Stimulated activated CD8-positive, alpha-beta memory T cell treated with anti-CD3 and anti-CD28 coated beads, Interleukin-12 subunit alpha, Interleukin-12 subunit beta, amount 100 ng/mL, for 24 hours (primary cell): Measurements from ENCODE around the gene ARHGEF40.
"Not testable (repeated sequence)": the region's sequence is repeated elsewhere in the genome, so short reads cannot be mapped to it uniquely, and the experiment has no call there.

Experiments
- DNase-seq: peaks from one replicate; pipeline ENCODE4 v3.0.0-alpha.2; 2020; ENCODE audit errors: extremely low read depth

Gene ARHGEF40

DNA sequence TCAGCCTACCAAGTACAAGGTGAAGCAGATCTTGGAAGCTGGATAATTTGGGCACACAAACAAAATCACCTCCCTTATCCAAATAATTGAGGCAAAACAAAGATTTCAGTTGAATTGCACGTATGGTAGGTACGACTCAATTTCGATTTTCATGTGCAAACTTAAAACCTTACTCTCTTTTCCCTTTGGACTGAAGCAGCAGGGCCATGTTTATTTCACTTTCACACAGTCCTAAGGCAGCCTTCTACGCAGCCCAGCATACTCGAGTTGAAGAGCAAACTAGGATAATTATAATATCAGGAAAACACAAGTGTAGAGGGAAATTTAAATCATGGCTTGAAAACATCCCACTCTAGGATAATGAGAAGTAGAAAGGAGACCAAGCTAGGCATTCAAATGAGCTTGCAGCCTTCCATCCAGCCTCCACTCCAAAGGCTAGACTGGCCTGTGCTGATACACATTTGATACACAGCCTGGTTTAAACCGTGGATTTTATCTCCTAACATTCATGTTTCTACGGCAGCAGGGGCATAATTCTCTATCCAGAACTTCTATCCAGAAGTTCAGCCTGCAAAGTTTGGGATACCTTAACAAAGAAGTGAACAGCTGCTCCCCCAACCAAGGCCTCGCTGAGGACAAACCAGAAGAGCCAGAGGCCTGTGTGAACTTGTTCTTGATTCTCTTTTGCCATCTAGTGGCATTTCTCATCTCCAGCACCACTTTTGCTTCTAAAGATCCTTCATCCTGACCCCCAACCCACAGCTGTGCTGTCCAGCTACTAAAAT, 30.3 kb upstream of the ARHGEF40 start:
- DNase-seq, result no peak

DNA sequence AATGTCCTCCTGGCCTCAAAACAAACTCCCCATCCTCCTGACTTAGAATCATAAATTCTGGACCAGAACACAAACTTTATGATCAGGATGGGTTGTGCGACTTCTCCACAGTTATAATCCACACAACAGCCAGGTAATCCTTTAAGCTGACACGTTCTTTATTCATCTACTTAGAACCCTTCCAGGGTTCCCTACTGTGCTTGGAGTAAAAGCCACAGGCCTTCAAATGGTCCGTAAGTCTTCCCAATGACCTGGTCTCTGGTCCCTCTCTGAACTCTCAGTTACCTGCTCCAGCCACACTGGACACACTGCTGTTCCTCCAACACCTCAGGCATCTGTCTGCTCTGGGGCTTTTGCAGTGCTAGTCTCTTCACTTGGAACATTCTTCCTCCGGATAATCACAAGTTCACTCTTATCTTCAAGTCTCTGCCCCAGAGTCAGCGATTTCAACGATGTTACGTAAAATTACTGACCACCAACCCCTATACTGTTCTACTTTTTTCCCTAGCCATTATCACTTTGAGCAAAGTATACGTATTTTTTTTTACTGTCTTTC, 29.7 kb upstream of the ARHGEF40 start:
- no peak for DNase-seq

DNA sequence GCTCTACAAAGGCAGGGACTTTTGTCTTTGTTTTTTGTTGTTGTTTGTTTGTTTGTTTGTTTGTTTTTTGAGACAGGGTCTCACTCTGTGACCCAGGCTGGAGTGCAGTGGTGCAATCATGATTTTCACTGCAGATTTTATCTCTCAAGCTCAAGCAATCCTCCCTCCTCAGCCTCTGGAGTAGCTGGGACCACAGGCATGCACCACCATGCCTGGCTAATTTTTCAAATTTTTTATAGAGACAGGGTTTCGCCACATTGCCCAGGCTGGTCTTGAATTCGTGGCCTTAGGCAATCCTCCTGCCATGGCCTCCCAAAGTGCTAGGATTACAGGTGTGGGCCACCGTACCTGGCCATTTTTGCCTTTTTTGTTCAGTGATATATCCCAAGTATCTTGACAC, 29.2 kb upstream of the ARHGEF40 start:
- DNase-seq, result not testable (repeated sequence)

DNA sequence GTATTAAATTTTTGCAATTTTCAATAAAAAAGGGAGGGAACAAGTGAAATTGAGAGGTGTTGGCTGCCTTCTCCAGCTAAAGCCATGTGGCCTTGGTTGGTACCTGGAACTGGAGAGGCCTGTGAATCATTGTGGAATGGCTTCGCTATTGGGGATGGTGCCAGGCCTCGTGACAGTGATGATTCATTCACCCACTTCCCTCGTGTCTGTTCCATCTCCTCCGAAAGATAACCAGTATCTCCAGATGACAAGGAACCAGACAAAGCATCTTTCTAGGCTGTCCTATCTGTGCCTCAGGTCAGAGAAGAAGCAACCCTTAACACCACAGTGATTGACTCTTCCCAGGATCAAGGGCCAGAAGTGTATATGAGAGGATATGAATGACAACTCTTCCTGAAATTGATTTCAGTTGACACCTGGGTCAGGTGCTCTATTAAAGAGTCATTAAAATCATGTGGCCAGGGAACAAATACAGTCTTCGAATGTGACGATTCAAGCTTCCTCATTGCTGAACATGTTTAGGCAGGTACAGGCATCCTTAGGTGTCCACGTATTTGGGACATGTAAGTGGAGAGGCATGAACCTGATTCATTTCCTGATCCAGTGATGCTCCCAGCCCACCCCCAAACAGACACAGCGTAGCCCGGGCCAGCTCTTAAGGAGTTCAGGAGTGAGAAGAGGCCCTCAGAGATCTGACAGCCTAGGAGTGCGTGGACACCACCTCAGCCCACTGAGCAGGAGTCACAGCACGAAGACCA, 28.2 kb upstream of the ARHGEF40 start, which contains the start of gene RNASE7:
RNASE7 (plus strand) TSS at position 687 of the 758 bp plus-strand sequence. CDS start 631 bp downstream, outside the sequence.
- DNase-seq, result no peak

DNA sequence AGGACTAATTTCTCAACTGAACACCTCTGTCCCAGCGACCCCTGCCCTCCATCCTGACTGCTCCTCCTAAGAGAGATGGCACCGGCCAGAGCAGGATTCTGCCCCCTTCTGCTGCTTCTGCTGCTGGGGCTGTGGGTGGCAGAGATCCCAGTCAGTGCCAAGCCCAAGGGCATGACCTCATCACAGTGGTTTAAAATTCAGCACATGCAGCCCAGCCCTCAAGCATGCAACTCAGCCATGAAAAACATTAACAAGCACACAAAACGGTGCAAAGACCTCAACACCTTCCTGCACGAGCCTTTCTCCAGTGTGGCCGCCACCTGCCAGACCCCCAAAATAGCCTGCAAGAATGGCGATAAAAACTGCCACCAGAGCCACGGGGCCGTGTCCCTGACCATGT, 27.2 kb upstream of the ARHGEF40 start:
- DNase-seq, result no peak

GRCh38 chr14:21043387-21043973, 26.6 kb upstream of the ARHGEF40 start:
- DNase-seq, result no peak

GRCh38 chr14:21043974-21044618, 26.0 kb upstream of the ARHGEF40 start:
- DNase-seq, result no peak

- DNase-seq, result no peak
These were observed 22.7 kb upstream of the ARHGEF40 start for GRCh38 chr14:21047378-21047781.

GRCh38 chr14:21048638-21049037, 21.5 kb upstream of the ARHGEF40 start:
- no peak for DNase-seq

DNA sequence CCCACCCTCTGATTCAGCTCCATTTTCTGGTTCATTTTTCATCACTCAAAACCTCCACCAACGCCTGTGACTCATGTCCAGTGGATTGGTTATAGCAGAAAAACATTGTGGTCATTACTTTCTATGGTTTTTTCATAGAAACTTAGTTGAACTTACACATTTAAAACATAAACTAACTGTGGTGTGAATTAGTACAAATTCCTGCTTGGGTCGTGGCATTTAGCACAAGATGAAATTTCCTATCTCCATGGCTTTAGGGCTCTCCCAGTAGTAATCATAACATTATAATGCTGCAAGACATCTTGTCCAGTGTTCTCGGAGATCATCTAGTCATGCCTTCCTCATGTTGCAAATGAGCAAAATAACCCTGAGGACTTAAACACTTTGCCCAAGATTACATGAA, 20.8 kb upstream of the ARHGEF40 start:
- DNase-seq, result no peak

- no peak for DNase-seq
These were observed 19.5 kb upstream of the ARHGEF40 start for GRCh38 chr14:21050597-21050996.

- no peak for DNase-seq
These were observed 16.7 kb upstream of the ARHGEF40 start for GRCh38 chr14:21053184-21054122.

DNA sequence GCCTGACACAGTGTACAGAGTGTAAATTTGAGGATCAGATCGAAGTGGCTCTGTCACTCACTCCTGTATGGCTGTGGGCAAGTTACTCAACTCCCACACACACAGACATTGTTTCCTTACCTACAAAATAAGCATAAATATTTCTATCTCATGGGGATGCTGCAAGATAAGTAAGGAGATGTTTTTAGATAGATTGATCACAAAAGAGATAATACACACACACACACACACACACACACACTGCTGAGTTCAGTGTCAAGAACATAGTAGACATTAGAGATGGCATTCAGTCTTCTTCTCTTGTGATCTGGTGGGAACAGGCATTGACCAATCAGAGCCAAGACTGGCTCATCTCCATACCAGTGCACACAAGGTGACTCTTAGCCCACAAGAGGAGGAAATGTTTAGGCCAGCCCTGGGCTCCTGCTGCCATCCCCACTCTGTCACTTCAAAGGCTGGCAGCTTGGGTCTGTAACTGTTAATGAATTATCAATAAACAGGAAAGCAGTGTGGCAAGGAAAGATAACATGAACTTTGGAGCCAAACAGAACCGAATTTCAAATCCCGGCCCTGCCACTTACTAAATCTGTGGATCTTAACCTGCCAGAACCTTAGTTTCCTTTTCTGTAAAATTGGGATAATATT, 15.9 kb upstream of the ARHGEF40 start:
- DNase-seq, result no peak

DNA sequence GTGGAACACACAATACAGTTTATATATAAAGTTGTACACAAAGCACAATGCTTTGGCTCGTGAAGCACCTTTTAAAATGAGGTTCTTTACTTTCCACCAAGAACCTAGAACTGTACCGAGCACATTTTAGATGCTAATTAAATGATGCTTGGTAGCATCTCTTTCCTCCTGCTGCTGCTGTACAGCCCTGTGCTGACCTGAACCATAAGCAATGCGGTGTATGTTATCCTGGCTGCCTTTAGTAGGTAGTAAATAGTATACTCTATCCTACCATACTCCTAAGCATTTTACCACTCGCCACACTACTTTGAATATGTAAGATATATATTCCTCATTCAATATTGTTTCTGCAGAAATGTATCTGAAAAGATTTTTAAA, 15.3 kb upstream of the ARHGEF40 start:
- DNase-seq, result no peak

GRCh38 chr14:21055432-21056117, 14.5 kb upstream of the ARHGEF40 start:
- no peak for DNase-seq

- DNase-seq, result no peak
These were observed 13.5 kb upstream of the ARHGEF40 start for GRCh38 chr14:21056520-21057163.

GRCh38 chr14:21057803-21058675, 12.1 kb upstream of the ARHGEF40 start, which contains the start of gene RNASE8:
Gene RNASE8, plus strand, starts transcription at chr14:21057822. Its CDS starts 71 bp downstream, at chr14:21057893.
- no peak for DNase-seq

DNA sequence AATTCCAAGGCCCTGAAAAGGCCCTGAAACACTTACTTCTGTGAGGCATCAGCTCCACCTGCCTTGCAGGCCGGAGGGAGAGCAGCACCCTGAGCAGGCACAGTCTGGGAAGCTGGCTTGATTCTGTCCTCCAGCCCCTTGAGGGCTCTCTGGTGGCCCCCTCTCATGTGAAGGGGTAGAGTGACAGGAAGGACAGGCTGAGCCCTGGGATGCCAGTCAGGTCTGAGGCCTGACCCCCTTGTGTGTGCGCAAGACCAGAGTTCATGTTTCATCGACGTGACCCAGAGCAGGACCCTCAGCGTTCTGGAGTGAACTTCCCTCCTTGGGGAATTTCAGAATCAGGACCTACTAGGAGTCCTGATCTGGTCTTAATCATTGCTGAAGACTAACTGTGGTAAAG, 11.2 kb upstream of the ARHGEF40 start:
- DNase-seq, result no peak
